ENCODE measurements around the gene MFSD2B. TPM values are rescaled to one million over a fixed set of nuclear protein-coding genes. Genes with fewer than 3 reads are reported as not detected.

Gene MFSD2B
- total RNA-seq, 1 experiment from 2014 or later: 0.23 TPM

- TF ChIP-seq REST (IDR thresholded peaks at IDR 0.05; ENCODE audit: insufficient read depth in 1 of 2, low read depth in 2 of 2, low read length in 1 of 2): no peak
- no peak for TF ChIP-seq CTCF (IDR thresholded peaks at IDR 0.05)
- no peak for TF ChIP-seq TCF7L2 (IDR thresholded peaks at IDR 0.05; ENCODE audit: low read depth, low read length)
- TF ChIP-seq SIN3A (IDR thresholded peaks at IDR 0.05; ENCODE audit: borderline replicate concordance, insufficient read depth, low read depth, low read length): no peak
- no peak for TF ChIP-seq POLR2AphosphoS5 (IDR thresholded peaks at IDR 0.05; ENCODE audit: low read depth, low read length)
- no peaks in the 10 kb centered on the region for H3K4me1 ChIP-seq (ENCODE audit: control insufficient read depth, insufficient read depth, low read length)
- no peak overlapping the region for H3K4me3 ChIP-seq (ENCODE audit: low read depth in 2 of 2, low read length in 2 of 2)
- DNase-seq (ENCODE audit: low read depth, low spot score): no peak
- no peaks in the 10 kb centered on the region for H3K9me3 ChIP-seq (ENCODE audit: control insufficient read depth, insufficient read depth, low read depth, low read length)
- no peak overlapping the region for H3K27ac ChIP-seq (ENCODE audit: low read length)
- 0 out of 2 replicates have a peak, but pooled peaks cover 4% of the 10 kb centered on the region for H3K36me3 ChIP-seq (ENCODE audit: control insufficient read depth, insufficient read depth, low read length)
- in situ Hi-C loops (cut with HindIII; ENCODE audit: low pct_unique_long_range_greater_than_20kb, low sequenced_read_pairs) (no loop called here), intact Hi-C loops (cut with micrococcal nuclease; ENCODE audit: unreplicated experiment) (no loop called here)
- ChIA-PET POLR2A (no interaction called here), CTCF (no interaction called here)
- no peak for ATAC-seq
- no TSS peak for BruUV-seq (replicated peaks)
- H3K27me3 ChIP-seq (ENCODE audit: control insufficient read depth, insufficient read depth, low read length): no peaks in the 10 kb centered on the region
These were observed 33.0 kb upstream of the MFSD2B start for GRCh38 chr2:23976883-23977282.

GRCh38 chr2:23988371-23988770 is 21.5 kb upstream of the MFSD2B start:
- Histone ChIP-seq H3K27me3 (ENCODE audit: control insufficient read depth, insufficient read depth, low read length) (no peaks in the 10 kb centered on the region), H3K4me3 (ENCODE audit: low read depth in 2 of 2, low read length in 2 of 2) (no peak overlapping the region), H3K9me3 (ENCODE audit: control insufficient read depth, insufficient read depth, low read depth, low read length) (no peaks in the 10 kb centered on the region), H3K27ac (ENCODE audit: low read length) (no peak overlapping the region), H3K4me1 (ENCODE audit: control insufficient read depth, insufficient read depth, low read length) (no peaks in the 10 kb centered on the region), H3K36me3 (ENCODE audit: control insufficient read depth, insufficient read depth, low read length) (peaks cover 3% of the 10 kb centered on the region; the same call in 1 of the 2 replicates)
- CTCF ChIA-PET: no interaction called here
- in situ Hi-C loops (cut with HindIII; ENCODE audit: low pct_unique_long_range_greater_than_20kb, low sequenced_read_pairs): no loop called here
- ATAC-seq (peak; percentile 87), DNase-seq (ENCODE audit: low read depth, low spot score) (peak; percentile 22)
- TF ChIP-seq REST (IDR thresholded peaks at IDR 0.05; ENCODE audit: insufficient read depth in 1 of 2, low read depth in 2 of 2, low read length in 1 of 2) (no peak), SIN3A (IDR thresholded peaks at IDR 0.05; ENCODE audit: borderline replicate concordance, insufficient read depth, low read depth, low read length) (no peak), POLR2AphosphoS5 (IDR thresholded peaks at IDR 0.05; ENCODE audit: low read depth, low read length) (no peak), TCF7L2 (IDR thresholded peaks at IDR 0.05; ENCODE audit: low read depth, low read length) (no peak), CTCF (IDR thresholded peaks at IDR 0.05) (no peak; the same call in 1 of the 2 replicates)
- intact Hi-C loops (cut with micrococcal nuclease; ENCODE audit: unreplicated experiment): loop anchor here (5.0 kb wide), 1 partner anchor 94 kb away; the partner anchor contains the start of gene TP53I3
- BruUV-seq (replicated peaks): no TSS peak
- POLR2A ChIA-PET: no interaction called here

Data from Panc1 (cell line).